Measurements from ENCODE around the gene PPAT.

Gene PPAT

GRCh38 chr4:56375458-56375857, 60.0 kb downstream of the PPAT start:
- no peaks in the 10 kb centered on the region for H3K9me3 ChIP-seq (ENCODE audit: insufficient read depth, low read length)

GRCh38 chr4:56374956-56375355, 60.5 kb downstream of the PPAT start:
- H3K27ac ChIP-seq (ENCODE audit: low read depth, low read length), result no peak overlapping the region
- no peak for TF ChIP-seq EZH2phosphoT487 (conservative IDR thresholded peaks at IDR 0.05; ENCODE audit: low read length)
- TF ChIP-seq CTCF (IDR thresholded peaks at IDR 0.05; ENCODE audit: insufficient read depth, low read length, poor library complexity, severe bottlenecking), result no peak
- no peaks in the 10 kb centered on the region for H3F3A ChIP-seq (ENCODE audit: insufficient read depth)
- no peaks in the 10 kb centered on the region for H3K9me3 ChIP-seq (ENCODE audit: insufficient read depth, low read length)
- no peaks in the 10 kb centered on the region for H4K20me1 ChIP-seq (ENCODE audit: low read depth, low read length)
- no peaks in the 10 kb centered on the region for H3K79me2 ChIP-seq (ENCODE audit: insufficient read depth, low read length)
- no peaks in the 10 kb centered on the region for H3K36me3 ChIP-seq (ENCODE audit: low read length)
- no peaks in the 10 kb centered on the region for H3K9me2 ChIP-seq (replicated peaks; ENCODE audit: insufficient read depth, low read length)
- H3K4me3 ChIP-seq (ENCODE audit: insufficient read depth, low read length, poor library complexity, severe bottlenecking), result no peak overlapping the region
- H3K9ac ChIP-seq (ENCODE audit: low read length), result no peak overlapping the region
- no peak overlapping the region for H2AFZ ChIP-seq (ENCODE audit: low read depth, low read length, severe bottlenecking)
- H3K27me3 ChIP-seq (ENCODE audit: low read length), result no peaks in the 10 kb centered on the region
- no peak overlapping the region for H3K4me2 ChIP-seq (ENCODE audit: low read depth, low read length, poor library complexity, severe bottlenecking)

More at GRCh38 chr4:56375458-56375857, 60.0 kb downstream of the PPAT start:
- TF ChIP-seq CTCF (IDR thresholded peaks at IDR 0.05; ENCODE audit: insufficient read depth, low read length, poor library complexity, severe bottlenecking), result no peak
- no peak for TF ChIP-seq EZH2phosphoT487 (conservative IDR thresholded peaks at IDR 0.05; ENCODE audit: low read length)
- Histone ChIP-seq H3K9ac (ENCODE audit: low read length) (no peak overlapping the region), H3F3A (ENCODE audit: insufficient read depth) (no peaks in the 10 kb centered on the region), H3K4me3 (ENCODE audit: insufficient read depth, low read length, poor library complexity, severe bottlenecking) (no peak overlapping the region), H3K36me3 (ENCODE audit: low read length) (no peaks in the 10 kb centered on the region), H3K9me2 (replicated peaks; ENCODE audit: insufficient read depth, low read length) (no peaks in the 10 kb centered on the region), H2AFZ (ENCODE audit: low read depth, low read length, severe bottlenecking) (no peak overlapping the region), H3K27me3 (ENCODE audit: low read length) (no peaks in the 10 kb centered on the region), H3K79me2 (ENCODE audit: insufficient read depth, low read length) (no peaks in the 10 kb centered on the region), H3K4me2 (ENCODE audit: low read depth, low read length, poor library complexity, severe bottlenecking) (no peak overlapping the region), H3K27ac (ENCODE audit: low read depth, low read length) (no peak overlapping the region), H4K20me1 (ENCODE audit: low read depth, low read length) (no peaks in the 10 kb centered on the region)

GRCh38 chr4:56372774-56373173, 62.6 kb downstream of the PPAT start:
- Histone ChIP-seq H3K27ac (ENCODE audit: low read depth, low read length) (no peak overlapping the region), H3K27me3 (ENCODE audit: low read length) (no peaks in the 10 kb centered on the region), H3K79me2 (ENCODE audit: insufficient read depth, low read length) (no peaks in the 10 kb centered on the region), H3K4me2 (ENCODE audit: low read depth, low read length, poor library complexity, severe bottlenecking) (no peak overlapping the region), H3K9ac (ENCODE audit: low read length) (no peak overlapping the region), H3F3A (ENCODE audit: insufficient read depth) (no peaks in the 10 kb centered on the region), H3K4me3 (ENCODE audit: insufficient read depth, low read length, poor library complexity, severe bottlenecking) (no peak overlapping the region), H2AFZ (ENCODE audit: low read depth, low read length, severe bottlenecking) (no peak overlapping the region), H3K9me2 (replicated peaks; ENCODE audit: insufficient read depth, low read length) (no peaks in the 10 kb centered on the region), H3K36me3 (ENCODE audit: low read length) (no peaks in the 10 kb centered on the region), H4K20me1 (ENCODE audit: low read depth, low read length) (no peaks in the 10 kb centered on the region), H3K9me3 (ENCODE audit: insufficient read depth, low read length) (no peaks in the 10 kb centered on the region)
- TF ChIP-seq CTCF (IDR thresholded peaks at IDR 0.05; ENCODE audit: insufficient read depth, low read length, poor library complexity, severe bottlenecking), result no peak
- TF ChIP-seq EZH2phosphoT487 (conservative IDR thresholded peaks at IDR 0.05; ENCODE audit: low read length), result no peak
